Neuron (in vitro differentiated cells): ENCODE data around the gene CAPN9.
"Not testable (repeated sequence)": the region's sequence is repeated elsewhere in the genome, so short reads cannot be mapped to it uniquely, and the experiment has no call there.

ENCODE experiments used
- H2AFZ ChIP-seq: one replicate; pipeline ENCODE4 v1.6.1; 2013; ENCODE audit warnings: low read depth, mild to moderate bottlenecking, inconsistent platforms, low read length, moderate library complexity
- H3K27me3 ChIP-seq: one replicate; pipeline ENCODE4 v1.6.1; 2013; ENCODE audit warnings: low read length; ENCODE audit not compliant: insufficient read depth
- H3K36me3 ChIP-seq: one replicate; pipeline ENCODE4 v1.6.1; 2013; ENCODE audit warnings: low read length; ENCODE audit not compliant: insufficient read depth
- H3K4me1 ChIP-seq: one replicate; pipeline ENCODE4 v1.6.1; 2013; ENCODE audit warnings: low read length; ENCODE audit not compliant: insufficient read depth
- H3K4me3 ChIP-seq: 2 replicates; pipeline ENCODE4 v1.5.1; 2013; ENCODE audit warnings: mild to moderate bottlenecking, low read length, moderate library complexity
- H3K9me3 ChIP-seq: one replicate; pipeline ENCODE4 v1.6.1; 2013; ENCODE audit warnings: low read length

CAPN9 gene

GRCh38 chr1:230747127-230747730 is at the start of gene CAPN9:
CAPN9 (plus strand) TSS chr1:230747388; CDS start chr1:230747497, 109 bp downstream.
- Histone ChIP-seq H3K4me3 (no peak within 1 kb of the TSS), H3K4me1 (peaks cover 35% of the 10 kb centered on the region), H2AFZ (no peak within 1 kb of the TSS), H3K27me3 (no peaks in the 10 kb centered on the region), H3K36me3 (no peaks in the 10 kb centered on the region), H3K9me3 (peaks cover 2% of the 10 kb centered on the region)

GRCh38 chr1:230698130-230698529 is 49.1 kb upstream of the CAPN9 start:
- Histone ChIP-seq H2AFZ (no peak overlapping the region), H3K4me3 (no peak overlapping the region), H3K27me3 (no peaks in the 10 kb centered on the region), H3K36me3 (peaks cover 17% of the 10 kb centered on the region), H3K4me1 (peaks cover 10% of the 10 kb centered on the region), H3K9me3 (no peaks in the 10 kb centered on the region)

- not testable (repeated sequence) for H2AFZ ChIP-seq, H3K27me3 ChIP-seq, H3K9me3 ChIP-seq, H3K4me3 ChIP-seq
- peaks cover 10% of the 10 kb centered on the region for H3K36me3 ChIP-seq
- peaks cover 13% of the 10 kb centered on the region for H3K4me1 ChIP-seq
These were observed 48.2 kb upstream of the CAPN9 start for GRCh38 chr1:230698964-230699363.

- no peak overlapping the region for H3K4me3 ChIP-seq
- peaks cover 13% of the 10 kb centered on the region for H3K4me1 ChIP-seq
- H3K36me3 ChIP-seq = peaks cover 3% of the 10 kb centered on the region
- H3K27me3 ChIP-seq = peaks cover 7% of the 10 kb centered on the region
- no peaks in the 10 kb centered on the region for H3K9me3 ChIP-seq
- no peak overlapping the region for H2AFZ ChIP-seq
These were observed 47.5 kb upstream of the CAPN9 start for GRCh38 chr1:230699716-230700115.

- H2AFZ ChIP-seq = no peak overlapping the region
- peaks cover 7% of the 10 kb centered on the region for H3K27me3 ChIP-seq
- peaks cover under 1% of the 10 kb centered on the region for H3K36me3 ChIP-seq
- H3K4me3 ChIP-seq = no peak overlapping the region
- peaks cover 13% of the 10 kb centered on the region for H3K4me1 ChIP-seq
- no peaks in the 10 kb centered on the region for H3K9me3 ChIP-seq
These were observed 47.1 kb upstream of the CAPN9 start for GRCh38 chr1:230700132-230700531.

- Histone ChIP-seq H3K9me3 (no peaks in the 10 kb centered on the region), H3K27me3 (peaks cover 7% of the 10 kb centered on the region), H3K36me3 (no peaks in the 10 kb centered on the region)
These were observed 45.8 kb upstream of the CAPN9 start for GRCh38 chr1:230701434-230701833.

GRCh38 chr1:230701895-230702768 is 45.1 kb upstream of the CAPN9 start:
- Histone ChIP-seq H3K4me1 (peaks cover 13% of the 10 kb centered on the region), H3K4me3 (no peak overlapping the region), H3K9me3 (no peaks in the 10 kb centered on the region), H2AFZ (no peak overlapping the region), H3K27me3 (peaks cover 10% of the 10 kb centered on the region), H3K36me3 (no peaks in the 10 kb centered on the region)

More at GRCh38 chr1:230701434-230701833, 45.8 kb upstream of the CAPN9 start:
- Histone ChIP-seq H3K4me1 (peaks cover 13% of the 10 kb centered on the region), H3K4me3 (no peak overlapping the region), H2AFZ (no peak overlapping the region)

- Histone ChIP-seq H3K9me3 (no peaks in the 10 kb centered on the region), H3K36me3 (no peaks in the 10 kb centered on the region), H3K4me3 (no peak overlapping the region)
These were observed 44.1 kb upstream of the CAPN9 start for GRCh38 chr1:230702934-230703678.

GRCh38 chr1:230703679-230704385 is 43.4 kb upstream of the CAPN9 start:
- peaks cover 13% of the 10 kb centered on the region for H3K4me1 ChIP-seq

More at GRCh38 chr1:230702934-230703678, 44.1 kb upstream of the CAPN9 start:
- Histone ChIP-seq H3K4me1 (peaks cover 13% of the 10 kb centered on the region), H2AFZ (no peak overlapping the region), H3K27me3 (peaks cover 18% of the 10 kb centered on the region)

GRCh38 chr1:230704830-230705229 is 42.4 kb upstream of the CAPN9 start:
- Histone ChIP-seq H3K36me3 (no peaks in the 10 kb centered on the region), H3K4me3 (no peak overlapping the region), H3K4me1 (peaks cover 13% of the 10 kb centered on the region), H3K27me3 (peaks cover 23% of the 10 kb centered on the region), H2AFZ (no peak overlapping the region), H3K9me3 (no peaks in the 10 kb centered on the region)

More at GRCh38 chr1:230703679-230704385, 43.4 kb upstream of the CAPN9 start:
- no peak overlapping the region for H2AFZ ChIP-seq
- peaks cover 21% of the 10 kb centered on the region for H3K27me3 ChIP-seq
- H3K36me3 ChIP-seq = no peaks in the 10 kb centered on the region
- H3K9me3 ChIP-seq = no peaks in the 10 kb centered on the region
- no peak overlapping the region for H3K4me3 ChIP-seq

- Histone ChIP-seq H3K4me1 (peaks cover 13% of the 10 kb centered on the region), H3K27me3 (peaks cover 23% of the 10 kb centered on the region), H2AFZ (no peak overlapping the region), H3K36me3 (no peaks in the 10 kb centered on the region), H3K9me3 (no peaks in the 10 kb centered on the region), H3K4me3 (no peak overlapping the region)
These were observed 41.7 kb upstream of the CAPN9 start for GRCh38 chr1:230705289-230706019.
